RPMI8226 (cell line): ENCODE measurements around the gene TSC22D1.
"Not testable (repeated sequence)": the region's sequence is repeated elsewhere in the genome, so short reads cannot be mapped to it uniquely, and the experiment has no call there.

Source experiments
- DNase-seq: peaks from one replicate; pipeline ENCODE4 v3.0.0-alpha.2; 2015

TSC22D1 gene

GRCh38 chr13:44498969-44499368, 77.2 kb downstream of the TSC22D1 start:
- no peak for DNase-seq

DNA sequence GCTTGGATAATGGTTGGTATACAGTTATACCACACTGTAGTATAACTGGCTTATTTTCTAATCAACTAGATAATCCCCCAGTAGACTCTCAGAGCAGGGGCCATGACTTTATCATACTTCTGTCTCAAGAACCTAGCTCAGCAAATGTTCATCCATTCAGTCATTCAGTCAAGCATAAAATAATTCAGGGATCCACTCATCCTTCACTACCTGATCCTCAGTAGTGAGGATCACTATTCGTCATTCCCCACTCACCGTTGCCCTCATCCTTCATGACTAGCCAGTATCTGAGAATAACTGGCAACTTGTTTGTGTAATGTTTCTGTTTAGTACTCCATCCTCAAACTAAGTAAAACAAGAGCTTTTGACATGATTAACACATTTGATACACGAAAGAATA, 77.6 kb downstream of the TSC22D1 start:
- DNase-seq: no peak

GRCh38 chr13:44497801-44498200, 78.3 kb downstream of the TSC22D1 start:
- DNase-seq: no peak

DNA sequence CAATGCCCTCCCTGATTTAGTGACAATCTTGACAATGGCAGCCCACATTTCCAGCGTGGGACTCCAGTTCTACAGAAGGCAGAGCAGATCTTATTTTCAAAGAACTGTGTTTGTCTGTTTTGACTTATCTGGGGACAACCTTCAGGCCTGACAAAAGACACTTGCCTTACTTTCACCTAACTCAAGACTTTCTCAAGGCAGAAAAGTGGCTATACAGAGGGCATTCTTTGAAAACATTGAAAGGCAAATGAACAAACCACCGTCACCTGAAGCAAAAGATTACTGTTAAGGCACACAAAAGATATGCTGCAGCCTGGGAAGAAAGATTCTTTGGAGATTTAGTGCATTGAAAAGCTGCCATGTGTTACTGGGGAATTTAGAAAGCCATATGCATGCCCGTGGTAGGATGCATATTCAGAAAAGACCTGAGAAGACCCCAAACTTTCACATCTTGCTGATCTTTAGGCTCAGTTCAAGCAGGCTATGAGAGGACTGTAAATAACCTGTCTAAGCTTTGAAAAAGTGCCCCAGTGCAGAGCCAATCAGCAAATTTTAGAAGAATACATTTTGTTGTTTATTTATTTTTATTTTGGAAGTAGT, 82.8 kb downstream of the TSC22D1 start:
- DNase-seq: peak; percentile 2

DNA sequence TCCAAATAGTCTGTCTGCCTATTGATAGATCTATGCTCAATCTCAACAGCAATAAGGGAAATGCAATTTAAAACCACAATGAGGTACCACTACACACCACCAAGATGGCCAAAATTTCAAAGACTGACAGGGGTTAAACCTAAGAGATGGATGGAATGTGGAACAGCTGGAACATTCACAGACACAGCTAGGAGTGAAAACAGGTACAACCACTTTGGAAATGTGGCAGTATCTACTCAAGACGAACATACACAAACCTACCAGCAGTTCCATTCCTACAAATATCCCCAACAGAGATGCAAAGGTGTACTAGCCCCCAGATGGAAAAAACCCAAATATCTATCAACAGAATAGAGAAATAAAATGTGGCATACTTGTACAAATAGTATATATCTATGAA, 86.4 kb downstream of the TSC22D1 start:
- no peak for DNase-seq

DNA sequence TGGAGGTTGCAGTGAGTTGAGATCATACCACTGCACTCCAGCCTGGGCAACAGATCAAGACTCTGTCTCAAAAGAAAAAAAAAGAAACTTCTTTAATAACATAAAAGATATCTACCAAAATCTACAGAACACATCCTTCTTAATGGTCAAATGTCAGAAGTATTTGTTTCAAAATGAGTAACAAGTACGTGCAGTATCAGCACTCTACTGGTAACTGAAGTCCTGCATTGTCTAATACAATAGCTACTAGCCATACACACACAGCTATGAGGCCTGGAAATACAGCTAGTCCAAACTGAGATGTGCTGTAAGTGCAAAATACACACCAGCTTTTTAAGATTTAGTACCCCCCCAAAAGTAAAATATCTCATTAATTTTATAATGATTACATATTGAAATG, 88.1 kb downstream of the TSC22D1 start:
- no peak for DNase-seq

DNA sequence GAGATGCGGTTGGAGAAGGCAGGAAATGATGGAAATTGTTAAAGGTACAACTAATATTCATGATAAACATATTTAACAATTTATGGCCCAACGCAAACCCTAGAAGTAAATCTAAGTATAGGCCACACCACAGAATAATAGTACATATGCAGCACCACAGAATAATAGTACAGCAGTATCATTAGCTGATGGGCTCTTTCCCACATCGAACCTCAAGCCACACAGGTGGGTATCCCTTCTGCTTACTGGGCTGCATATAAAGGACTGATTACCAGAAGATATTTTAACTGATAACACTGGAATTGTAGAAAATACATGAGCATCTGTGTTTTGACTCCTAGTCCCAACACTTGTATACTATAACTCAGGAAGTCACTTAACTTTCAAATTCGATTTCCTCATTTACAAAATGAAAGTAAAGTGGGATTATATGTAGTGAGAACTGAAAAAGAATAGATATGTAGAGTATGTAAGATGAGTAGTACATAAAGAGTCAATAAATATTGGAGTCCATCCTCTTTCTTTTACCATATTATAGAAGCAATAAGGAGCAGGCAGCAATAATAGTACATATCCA, 91.5 kb downstream of the TSC22D1 start:
- no peak for DNase-seq

DNA sequence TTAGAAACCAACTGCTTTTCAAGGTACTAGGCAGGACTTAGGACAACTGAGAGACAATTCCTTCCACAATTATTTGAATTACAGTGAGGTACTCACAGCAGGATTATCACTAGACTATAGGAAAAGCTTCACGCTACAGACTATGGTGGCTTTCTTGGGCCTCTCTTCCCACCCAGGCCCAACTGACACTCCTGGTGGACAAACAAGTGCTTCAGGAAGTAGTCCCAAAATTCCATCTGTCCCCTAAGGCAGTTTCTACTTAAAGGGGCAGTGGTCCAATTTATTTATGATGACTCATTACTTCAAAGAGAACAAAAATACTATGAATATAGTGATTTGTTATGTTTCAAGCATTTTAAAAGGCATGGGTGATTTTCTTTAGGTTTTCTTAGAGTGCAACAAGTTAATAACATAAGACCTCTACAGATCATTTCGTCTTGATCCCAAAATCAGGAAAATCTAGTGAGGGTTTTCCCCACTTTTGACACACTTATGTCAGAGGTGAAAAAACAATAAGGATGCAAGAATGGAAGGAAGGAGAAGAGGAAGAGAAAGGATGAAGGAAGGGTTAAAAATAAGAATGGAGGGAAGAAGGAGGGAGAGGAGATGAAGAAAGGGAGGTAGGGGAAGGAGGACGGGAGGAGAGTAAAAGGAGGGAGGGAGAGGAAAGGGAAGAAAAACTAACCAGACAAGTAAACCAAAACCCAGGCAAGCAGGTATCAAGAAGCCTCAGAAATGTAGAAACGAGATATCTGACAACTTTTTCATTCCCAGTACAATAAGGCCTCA, 101.8 kb downstream of the TSC22D1 start:
- no peak for DNase-seq

DNA sequence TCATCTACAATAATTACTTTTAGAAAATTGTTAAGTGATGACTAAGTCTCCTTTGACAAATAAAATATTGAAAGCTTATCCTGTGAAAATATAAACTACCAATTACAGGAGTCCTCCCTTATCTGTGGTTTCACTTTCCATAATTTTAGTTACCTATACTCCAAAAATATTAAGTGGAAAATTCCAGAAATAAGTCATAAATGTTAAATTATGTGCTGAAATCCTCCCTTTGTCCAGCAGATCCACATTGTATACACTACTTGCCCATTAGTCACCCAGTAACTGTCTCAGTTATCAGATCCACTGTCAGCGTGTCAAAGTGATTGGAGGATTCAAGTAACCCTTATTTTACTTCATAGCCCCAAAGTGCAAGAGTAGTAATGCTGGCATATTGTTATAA, 104.4 kb downstream of the TSC22D1 start:
- no peak for DNase-seq

GRCh38 chr13:44470638-44471562, 105.2 kb downstream of the TSC22D1 start:
- peak; percentile 17 for DNase-seq

GRCh38 chr13:44468874-44469273, 107.3 kb downstream of the TSC22D1 start:
- no peak for DNase-seq

- DNase-seq: no peak
Measured at GRCh38 chr13:44465318-44465717, 110.8 kb downstream of the TSC22D1 start.

- DNase-seq: no peak
Measured at GRCh38 chr13:44464471-44464870, 111.7 kb downstream of the TSC22D1 start.

DNA sequence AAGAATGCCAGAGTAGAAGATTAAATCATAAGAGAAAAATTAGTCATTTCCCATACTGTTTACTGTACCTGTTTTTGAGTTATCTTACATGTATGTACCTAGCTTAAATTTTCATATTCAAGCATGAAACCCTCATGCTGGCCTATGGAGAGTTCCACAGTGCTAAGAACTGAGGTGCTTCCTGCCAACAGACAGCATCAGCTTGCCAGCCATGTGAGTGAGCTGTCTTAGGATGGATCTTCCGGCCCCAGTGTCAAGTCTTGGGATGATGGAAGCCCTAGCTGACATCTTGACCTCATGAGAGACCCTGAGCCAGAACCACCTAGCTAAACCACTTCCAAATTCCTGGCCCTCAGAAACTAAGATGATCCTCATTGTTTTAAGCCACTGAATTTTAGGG, 112.4 kb downstream of the TSC22D1 start:
- no peak for DNase-seq

DNA sequence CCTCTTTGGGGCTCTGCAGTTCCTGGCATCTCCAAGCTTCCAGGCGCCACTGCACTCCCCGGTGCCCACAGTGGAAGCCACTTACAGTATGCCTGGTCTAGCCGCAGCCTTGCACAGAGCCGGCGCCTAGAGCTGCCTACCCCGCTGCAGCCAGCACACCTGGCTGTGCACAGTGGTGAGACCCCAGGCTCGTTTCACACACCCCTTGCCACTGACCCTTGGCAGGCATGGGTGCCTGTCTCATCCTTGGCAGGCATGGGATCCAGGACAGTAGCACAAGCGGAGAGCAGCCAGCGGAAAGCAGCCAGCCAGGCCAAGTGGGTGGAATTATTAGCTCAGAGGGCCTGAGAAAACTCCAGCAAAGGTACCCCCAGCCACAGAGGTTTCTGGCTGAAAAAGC, 116.5 kb downstream of the TSC22D1 start:
- DNase-seq: no peak

GRCh38 chr13:44458313-44458975, 117.7 kb downstream of the TSC22D1 start:
- DNase-seq: no peak

- not testable (repeated sequence) for DNase-seq
Measured at GRCh38 chr13:44456212-44456611, 119.9 kb downstream of the TSC22D1 start.

DNA sequence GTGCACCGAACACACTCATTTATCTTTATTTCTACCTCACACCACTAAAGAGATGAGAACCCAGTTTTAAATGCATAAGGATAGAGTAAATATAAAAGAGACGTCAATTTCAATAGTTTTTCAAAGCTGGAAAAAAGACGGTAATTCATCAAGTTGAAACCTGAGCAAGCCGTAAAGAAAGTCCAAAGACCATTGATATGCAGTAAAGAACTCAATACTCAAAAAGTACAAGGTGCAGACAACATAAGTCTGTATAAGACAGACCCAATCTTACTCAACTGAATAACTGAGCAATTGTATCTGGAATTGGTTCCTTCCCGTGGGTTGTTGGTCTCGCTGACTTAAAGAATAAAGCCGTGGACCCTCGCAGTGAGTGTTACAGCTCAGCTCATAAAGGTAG, 120.4 kb downstream of the TSC22D1 start:
- DNase-seq: no peak

- no peak for DNase-seq
Measured at GRCh38 chr13:44453881-44454280, 122.2 kb downstream of the TSC22D1 start.

DNA sequence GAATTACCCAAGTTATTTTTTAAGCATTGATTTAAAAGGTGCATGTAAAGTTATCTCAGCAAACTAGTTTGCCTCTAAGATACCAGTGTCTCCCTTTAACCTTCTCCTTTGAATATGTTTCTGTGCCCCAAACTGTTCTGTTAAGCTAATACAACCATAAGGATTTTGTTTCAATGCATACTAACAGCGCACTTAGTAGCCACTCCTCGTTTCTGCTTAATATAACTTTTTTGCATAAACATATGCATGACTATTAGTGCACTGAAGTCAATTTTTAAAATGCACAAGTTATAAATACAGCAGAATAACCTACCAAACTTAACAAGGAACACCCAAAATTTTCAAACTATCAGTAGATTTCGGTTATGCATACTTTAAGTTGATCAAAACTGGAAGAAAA, 123.1 kb downstream of the TSC22D1 start:
- DNase-seq: no peak

GRCh38 chr13:44452418-44452817, 123.7 kb downstream of the TSC22D1 start:
- no peak for DNase-seq

DNA sequence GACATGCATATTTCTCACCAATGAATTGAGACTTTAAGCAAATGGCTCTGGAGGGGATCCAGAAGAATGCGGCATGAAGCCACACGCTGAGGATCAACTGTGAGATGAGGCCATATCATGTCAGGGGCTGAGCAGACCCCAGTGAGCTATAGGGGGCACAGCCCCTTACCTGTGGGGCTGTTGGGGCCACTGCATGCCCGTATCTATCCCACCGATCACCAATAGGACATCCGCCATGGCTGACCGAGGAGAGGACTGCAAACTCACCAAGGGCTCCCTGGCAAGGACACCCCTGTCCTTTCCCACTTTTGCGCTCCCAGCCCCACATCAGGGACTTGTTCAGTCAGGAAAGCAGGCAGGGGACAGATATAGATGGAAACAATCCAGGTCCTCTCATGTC, 124.5 kb downstream of the TSC22D1 start:
- DNase-seq: no peak

- no peak for DNase-seq
Measured at GRCh38 chr13:44451126-44451525, 125.0 kb downstream of the TSC22D1 start.
